Stimulated activated naive CD8-positive, alpha-beta T cell treated with anti-CD3 and anti-CD28 coated beads, Interleukin-15, Interleukin-2, amounts not matched to agents 100 ng/mL and 50 ng/mL, for 24 hours (primary cell): ENCODE data around the gene SLC34A2.
"Not testable (repeated sequence)": the region's sequence is repeated elsewhere in the genome, so short reads cannot be mapped to it uniquely, and the experiment has no call there.

ENCODE experiments used
- H3K27ac Mint-ChIP-seq: one replicate; pipeline ENCODE4 v1.8.0; 2021; ENCODE audit warnings: mild to moderate bottlenecking, mixed read lengths
- H3K27me3 Mint-ChIP-seq: one replicate; pipeline ENCODE4 v1.8.0; 2021; ENCODE audit warnings: mixed read lengths
- H3K36me3 Mint-ChIP-seq: one replicate; pipeline ENCODE4 v1.8.0; 2021; ENCODE audit warnings: low read depth, mixed read lengths
- H3K4me1 Mint-ChIP-seq: one replicate; pipeline ENCODE4 v1.8.0; 2021; ENCODE audit warnings: low read depth, mixed read lengths
- H3K4me3 Mint-ChIP-seq: one replicate; pipeline ENCODE4 v1.8.0; 2021; ENCODE audit warnings: mild to moderate bottlenecking, mixed read lengths
- H3K9me3 Mint-ChIP-seq: one replicate; pipeline ENCODE4 v1.8.0; 2021; ENCODE audit warnings: mixed read lengths

Gene SLC34A2

GRCh38 chr4:25654971-25655963 lies at the start of gene SLC34A2:
Gene SLC34A2, plus strand, starts transcription at chr4:25655851. Its CDS starts 6,650 bp downstream, at chr4:25662501.
- Mint-ChIP-seq H3K27me3 (peaks cover 30% of the 10 kb centered on the region), H3K9me3 (no peaks in the 10 kb centered on the region), H3K4me3 (no peak within 1 kb of the TSS), H3K4me1 (peaks cover 3% of the 10 kb centered on the region), H3K36me3 (no peaks in the 10 kb centered on the region), H3K27ac (no peak within 1 kb of the TSS)

GRCh38 chr4:25608644-25609043 lies 47.0 kb upstream of the SLC34A2 start:
- no peak overlapping the region for H3K4me3 Mint-ChIP-seq
- no peaks in the 10 kb centered on the region for H3K27me3 Mint-ChIP-seq
- H3K4me1 Mint-ChIP-seq: no peaks in the 10 kb centered on the region
- no peak overlapping the region for H3K27ac Mint-ChIP-seq
- no peaks in the 10 kb centered on the region for H3K9me3 Mint-ChIP-seq
- H3K36me3 Mint-ChIP-seq: no peaks in the 10 kb centered on the region

GRCh38 chr4:25609976-25610375 lies 45.7 kb upstream of the SLC34A2 start:
- Mint-ChIP-seq H3K27me3 (no peaks in the 10 kb centered on the region), H3K4me1 (no peaks in the 10 kb centered on the region), H3K9me3 (no peaks in the 10 kb centered on the region), H3K36me3 (no peaks in the 10 kb centered on the region), H3K27ac (no peak overlapping the region), H3K4me3 (no peak overlapping the region)

- H3K4me1 Mint-ChIP-seq, H3K27me3 Mint-ChIP-seq, H3K9me3 Mint-ChIP-seq, H3K36me3 Mint-ChIP-seq, H3K27ac Mint-ChIP-seq, H3K4me3 Mint-ChIP-seq: not testable (repeated sequence)
These were observed 42.0 kb upstream of the SLC34A2 start for GRCh38 chr4:25613613-25614012.

GRCh38 chr4:25614807-25615206 lies 40.8 kb upstream of the SLC34A2 start:
- no peak overlapping the region for H3K4me3 Mint-ChIP-seq
- H3K27me3 Mint-ChIP-seq: no peaks in the 10 kb centered on the region
- H3K36me3 Mint-ChIP-seq: no peaks in the 10 kb centered on the region
- no peaks in the 10 kb centered on the region for H3K4me1 Mint-ChIP-seq
- no peaks in the 10 kb centered on the region for H3K9me3 Mint-ChIP-seq
- no peak overlapping the region for H3K27ac Mint-ChIP-seq

- H3K36me3 Mint-ChIP-seq: no peaks in the 10 kb centered on the region
- peaks cover 18% of the 10 kb centered on the region for H3K27me3 Mint-ChIP-seq
- H3K27ac Mint-ChIP-seq: no peak overlapping the region
- H3K4me3 Mint-ChIP-seq: no peak overlapping the region
- H3K4me1 Mint-ChIP-seq: no peaks in the 10 kb centered on the region
- H3K9me3 Mint-ChIP-seq: no peaks in the 10 kb centered on the region
These were observed 34.4 kb upstream of the SLC34A2 start for GRCh38 chr4:25621027-25621930.

- Mint-ChIP-seq H3K9me3 (no peaks in the 10 kb centered on the region), H3K27me3 (peaks cover 18% of the 10 kb centered on the region), H3K36me3 (no peaks in the 10 kb centered on the region), H3K27ac (no peak overlapping the region), H3K4me3 (no peak overlapping the region), H3K4me1 (no peaks in the 10 kb centered on the region)
These were observed 31.0 kb upstream of the SLC34A2 start for GRCh38 chr4:25624616-25625015.

GRCh38 chr4:25628451-25628850 lies 27.2 kb upstream of the SLC34A2 start:
- H3K27me3 Mint-ChIP-seq: peaks cover 4% of the 10 kb centered on the region
- H3K4me3 Mint-ChIP-seq: no peak overlapping the region
- no peak overlapping the region for H3K27ac Mint-ChIP-seq
- H3K4me1 Mint-ChIP-seq: no peaks in the 10 kb centered on the region
- H3K9me3 Mint-ChIP-seq: no peaks in the 10 kb centered on the region
- H3K36me3 Mint-ChIP-seq: no peaks in the 10 kb centered on the region

GRCh38 chr4:25632135-25632534 lies 23.5 kb upstream of the SLC34A2 start:
- Mint-ChIP-seq H3K27me3 (no peaks in the 10 kb centered on the region), H3K27ac (no peak overlapping the region), H3K9me3 (no peaks in the 10 kb centered on the region), H3K4me1 (no peaks in the 10 kb centered on the region), H3K36me3 (no peaks in the 10 kb centered on the region), H3K4me3 (no peak overlapping the region)

- H3K36me3 Mint-ChIP-seq: no peaks in the 10 kb centered on the region
- H3K9me3 Mint-ChIP-seq: no peaks in the 10 kb centered on the region
- no peaks in the 10 kb centered on the region for H3K4me1 Mint-ChIP-seq
- no peak overlapping the region for H3K4me3 Mint-ChIP-seq
- no peak overlapping the region for H3K27ac Mint-ChIP-seq
- H3K27me3 Mint-ChIP-seq: no peaks in the 10 kb centered on the region
These were observed 22.1 kb upstream of the SLC34A2 start for GRCh38 chr4:25633541-25633940.

GRCh38 chr4:25635501-25635900 lies 20.1 kb upstream of the SLC34A2 start:
- Mint-ChIP-seq H3K9me3 (no peaks in the 10 kb centered on the region), H3K27ac (no peak overlapping the region), H3K4me3 (no peak overlapping the region), H3K36me3 (no peaks in the 10 kb centered on the region), H3K27me3 (no peaks in the 10 kb centered on the region), H3K4me1 (no peaks in the 10 kb centered on the region)

- Mint-ChIP-seq H3K9me3 (no peaks in the 10 kb centered on the region), H3K27ac (no peak overlapping the region), H3K36me3 (no peaks in the 10 kb centered on the region), H3K27me3 (no peaks in the 10 kb centered on the region), H3K4me3 (no peak overlapping the region), H3K4me1 (no peaks in the 10 kb centered on the region)
These were observed 17.9 kb upstream of the SLC34A2 start for GRCh38 chr4:25637581-25638220.

- Mint-ChIP-seq H3K4me3 (no peak overlapping the region), H3K36me3 (no peaks in the 10 kb centered on the region), H3K4me1 (no peaks in the 10 kb centered on the region), H3K27me3 (no peaks in the 10 kb centered on the region), H3K27ac (no peak overlapping the region), H3K9me3 (no peaks in the 10 kb centered on the region)
These were observed 17.4 kb upstream of the SLC34A2 start for GRCh38 chr4:25638221-25638601.

- H3K9me3 Mint-ChIP-seq: no peaks in the 10 kb centered on the region
- no peak overlapping the region for H3K4me3 Mint-ChIP-seq
- no peaks in the 10 kb centered on the region for H3K36me3 Mint-ChIP-seq
- no peaks in the 10 kb centered on the region for H3K4me1 Mint-ChIP-seq
- H3K27ac Mint-ChIP-seq: no peak overlapping the region
- no peaks in the 10 kb centered on the region for H3K27me3 Mint-ChIP-seq
These were observed 16.8 kb upstream of the SLC34A2 start for GRCh38 chr4:25638806-25639205.

- Mint-ChIP-seq H3K4me3 (no peak overlapping the region), H3K4me1 (no peaks in the 10 kb centered on the region), H3K27ac (no peak overlapping the region), H3K36me3 (no peaks in the 10 kb centered on the region), H3K9me3 (no peaks in the 10 kb centered on the region), H3K27me3 (peaks cover 11% of the 10 kb centered on the region)
These were observed 5.3 kb upstream of the SLC34A2 start for GRCh38 chr4:25650311-25650710.
